NCI-H128 (cell line): ENCODE measurements around the gene LRRC74B.
"Not testable (repeated sequence)": the region's sequence is repeated elsewhere in the genome, so short reads cannot be mapped to it uniquely, and the experiment has no call there.

Experiments used
- DNase-seq: peaks from one replicate; lab custom pipeline; 2025; ENCODE audit not compliant: unreplicated experiment; lab: John Stamatoyannopoulos, UW

The LRRC74B gene

GRCh38 chr22:21045585-21046294 is at the start of gene LRRC74B:
LRRC74B (plus strand) TSS chr22:21045946; CDS start chr22:21045987, 41 bp downstream.
- DNase-seq, result peak; percentile 42

- DNase-seq, result no peak
Observed at GRCh38 chr22:20996031-20996410, 49.7 kb upstream of the LRRC74B start.

- DNase-seq, result no peak
Observed at GRCh38 chr22:20996598-20997535, 48.9 kb upstream of the LRRC74B start.

- DNase-seq, result no peak
Observed at GRCh38 chr22:20997536-20998257, 48.0 kb upstream of the LRRC74B start.

- no peak for DNase-seq
Observed at GRCh38 chr22:20998411-20999336, 47.1 kb upstream of the LRRC74B start.

- no peak for DNase-seq
Observed at GRCh38 chr22:20999350-21000206, 46.2 kb upstream of the LRRC74B start.

- DNase-seq, result no peak
Observed at GRCh38 chr22:21000207-21000986, 45.3 kb upstream of the LRRC74B start.

GRCh38 chr22:21000987-21001600 is 44.7 kb upstream of the LRRC74B start:
- DNase-seq, result no peak

GRCh38 chr22:21001601-21002325 is 44.0 kb upstream of the LRRC74B start, which contains the start of gene THAP7:
THAP7 (minus strand) TSS chr22:21002118; CDS start chr22:21001911, 207 bp downstream.
- peak; percentile 81 for DNase-seq

- DNase-seq, result no peak
Observed at GRCh38 chr22:21003782-21004181, 42.0 kb upstream of the LRRC74B start.

GRCh38 chr22:21009208-21009607 is 36.5 kb upstream of the LRRC74B start:
- not testable (repeated sequence) for DNase-seq

GRCh38 chr22:21009638-21010425 is 35.9 kb upstream of the LRRC74B start:
- DNase-seq, result no peak

GRCh38 chr22:21010426-21011113 is 35.2 kb upstream of the LRRC74B start:
- no peak for DNase-seq

- DNase-seq, result no peak
Observed at GRCh38 chr22:21012446-21013407, 33.0 kb upstream of the LRRC74B start.

- no peak for DNase-seq
Observed at GRCh38 chr22:21013657-21014201, 32.0 kb upstream of the LRRC74B start.
